GM18517 (cell line): ENCODE results near the gene ABCC9.

Source experiments
- ATAC-seq: cut with Tn5 transposase; IDR thresholded peaks from one replicate; pipeline ENCODE4 v1.9.1; 2021; ENCODE audit warnings: mild to moderate bottlenecking, moderate library complexity; ENCODE audit not compliant: unreplicated experiment

Gene ABCC9

DNA sequence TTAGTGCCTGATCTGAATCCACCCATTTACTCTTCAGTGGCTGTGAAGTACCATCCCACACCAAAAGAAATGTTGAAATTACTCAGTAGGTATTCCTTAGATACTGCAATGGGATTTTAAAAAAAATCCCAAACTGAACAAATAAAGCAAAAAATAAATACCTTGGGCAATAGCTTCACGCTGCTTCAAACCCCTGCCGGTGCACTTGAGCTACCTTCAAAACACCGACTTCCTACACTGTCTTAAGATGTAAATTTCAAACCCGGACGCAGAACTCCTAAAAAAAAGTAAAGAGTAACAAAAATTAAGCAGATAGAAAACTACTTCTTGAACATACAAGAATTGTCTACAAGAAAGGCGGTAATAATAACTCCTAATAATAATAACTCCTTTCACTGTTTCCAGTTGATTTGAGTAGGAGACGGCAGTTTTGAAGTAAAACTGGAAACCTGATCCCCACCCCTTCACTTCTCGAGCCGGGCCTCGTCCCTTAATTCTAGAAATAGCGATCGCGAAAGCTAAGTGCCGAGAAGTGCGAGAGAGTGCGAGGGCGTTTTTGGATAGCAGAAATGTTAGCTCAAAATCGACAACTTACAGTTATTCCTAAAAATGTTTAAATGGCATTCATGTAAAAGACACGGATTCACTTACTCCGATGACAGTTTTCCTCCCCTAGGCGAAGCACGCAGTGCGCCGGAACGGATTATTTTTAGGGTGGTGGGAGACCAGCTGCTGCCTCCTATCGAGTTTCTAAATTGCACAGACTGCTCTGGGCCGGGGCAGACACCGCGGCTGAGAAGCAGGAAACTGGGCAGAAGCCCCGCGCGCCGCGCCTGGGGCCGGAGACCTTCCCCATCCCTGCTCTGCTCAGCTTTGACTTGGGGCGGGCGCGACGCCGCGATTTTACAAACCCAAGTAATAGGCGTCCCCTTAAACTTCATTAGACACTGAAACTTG lies at the start of gene ABCC9:
TSS of gene ABCC9 (minus strand) at position 878 of the 957 bp plus-strand sequence. CDS start 4,752 bp downstream, outside the sequence.
- no peak for ATAC-seq

DNA sequence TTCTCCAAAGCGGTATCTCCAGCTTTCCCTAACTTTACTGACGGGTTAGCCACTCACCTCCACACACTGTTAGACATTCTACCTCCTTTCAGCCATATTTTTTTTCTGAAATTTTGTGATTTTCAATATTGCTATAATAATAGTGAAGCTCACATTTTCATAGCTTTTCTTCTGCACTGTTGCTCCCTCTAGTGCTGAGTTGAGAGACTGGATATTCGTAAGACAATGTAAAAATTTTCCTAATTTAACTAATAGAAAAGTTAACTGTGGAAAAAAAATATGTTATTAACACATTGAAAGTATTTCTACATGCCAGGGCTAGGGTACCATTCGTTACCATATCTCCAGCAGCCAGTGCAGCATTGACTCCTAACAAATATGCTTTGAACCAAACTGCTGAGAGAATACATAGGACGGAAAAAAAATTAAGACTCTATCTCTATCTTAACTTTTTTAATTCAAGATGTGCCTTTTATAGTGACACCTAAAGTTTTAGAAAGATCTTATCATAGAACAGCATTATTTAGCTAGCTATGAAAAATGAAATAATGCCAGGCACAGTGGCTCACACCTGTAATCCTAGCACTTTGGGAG lies 48.7 kb upstream of the ABCC9 start:
- ATAC-seq = no peak

DNA sequence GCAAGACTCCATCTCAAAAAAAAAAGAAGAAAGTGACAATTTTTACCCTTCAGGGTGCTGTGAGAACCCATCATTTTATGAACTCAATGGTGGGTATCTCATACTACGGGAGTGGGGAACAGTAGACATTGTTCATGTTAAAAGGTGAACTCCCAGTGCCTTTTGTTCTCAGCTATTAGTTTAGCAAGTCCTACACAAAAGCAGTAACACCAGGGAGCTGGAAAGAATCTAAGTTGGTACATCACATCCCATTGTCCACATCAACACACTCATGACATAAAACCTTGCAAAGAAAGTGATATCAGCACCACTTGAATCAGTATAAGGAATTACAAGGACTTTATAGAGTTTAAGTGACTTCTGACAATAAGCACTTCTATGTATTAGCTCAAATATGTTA lies 47.4 kb upstream of the ABCC9 start:
- no peak for ATAC-seq

DNA sequence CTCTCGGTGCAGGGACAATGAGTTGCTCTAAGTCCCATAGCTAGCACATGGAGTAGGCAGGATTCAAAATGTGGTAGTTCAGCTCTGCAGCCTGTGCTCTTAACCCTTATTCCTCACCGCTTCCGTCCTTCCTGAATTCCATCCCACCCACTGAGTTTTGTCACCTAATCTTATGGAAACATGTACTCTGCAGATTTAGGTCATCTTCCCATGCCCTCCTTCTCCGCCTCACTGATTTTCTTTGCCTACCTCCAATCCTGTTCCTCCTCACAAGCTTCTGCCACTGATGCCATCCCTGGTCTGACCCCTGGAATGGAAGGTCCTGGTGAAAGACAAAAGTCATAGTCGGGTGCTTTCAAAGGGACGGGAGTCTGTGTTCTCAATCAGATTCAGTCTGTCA lies 46.5 kb upstream of the ABCC9 start:
- no peak for ATAC-seq

DNA sequence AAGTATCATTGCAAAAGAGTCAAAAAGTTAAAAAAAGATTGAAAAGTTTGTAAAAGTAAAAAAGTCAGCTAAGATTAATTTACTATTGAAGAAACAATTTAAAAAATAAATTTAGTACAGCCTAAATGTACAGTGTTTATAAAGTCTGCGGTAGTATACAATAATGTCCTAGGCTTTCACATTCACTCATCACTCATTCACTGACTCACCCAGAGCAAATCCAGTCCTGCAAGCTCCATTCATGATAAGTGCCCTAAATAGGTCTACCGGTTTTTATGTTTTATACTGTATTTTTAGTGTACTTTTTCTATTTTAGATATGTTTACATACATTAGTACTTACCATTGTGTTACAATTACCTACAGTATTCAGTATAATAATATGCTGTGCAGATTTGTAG lies 43.9 kb upstream of the ABCC9 start:
- ATAC-seq = no peak

DNA sequence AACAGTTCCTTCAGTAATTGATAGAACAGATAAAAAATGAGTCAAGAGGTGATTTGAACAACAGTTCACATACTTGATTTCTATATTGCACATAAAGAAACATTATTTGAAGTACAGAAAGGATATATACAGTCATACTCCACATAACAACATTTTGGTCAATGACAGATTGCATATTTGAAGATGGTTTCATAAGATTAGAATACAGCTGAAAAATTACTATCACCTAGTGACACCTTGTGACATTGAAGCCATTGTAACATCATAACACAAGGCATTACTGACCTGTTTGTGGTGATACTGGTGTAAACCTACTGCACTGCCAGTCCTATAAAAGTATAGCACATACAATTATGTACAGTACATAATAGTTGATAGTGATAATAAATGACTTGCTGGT lies 43.1 kb upstream of the ABCC9 start:
- no peak for ATAC-seq

DNA sequence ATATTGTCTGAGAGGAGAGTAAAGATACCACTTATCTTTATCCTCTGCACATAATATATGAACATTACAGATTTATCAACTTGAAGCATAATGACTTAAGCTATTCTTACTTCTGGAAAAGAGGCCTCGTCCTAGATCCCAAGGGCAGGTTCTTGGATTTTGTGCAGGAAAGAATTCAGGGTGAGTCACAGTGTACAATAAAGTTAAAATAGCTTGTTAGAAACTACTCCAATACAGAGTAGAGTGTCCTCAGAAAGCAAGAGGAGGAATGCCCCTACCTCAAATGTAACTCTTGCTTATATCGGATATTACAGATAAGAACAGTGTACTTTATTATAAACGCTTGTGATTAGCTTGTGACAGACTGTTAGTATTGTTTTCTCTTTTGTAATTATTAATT lies 41.9 kb upstream of the ABCC9 start:
- ATAC-seq = no peak

DNA sequence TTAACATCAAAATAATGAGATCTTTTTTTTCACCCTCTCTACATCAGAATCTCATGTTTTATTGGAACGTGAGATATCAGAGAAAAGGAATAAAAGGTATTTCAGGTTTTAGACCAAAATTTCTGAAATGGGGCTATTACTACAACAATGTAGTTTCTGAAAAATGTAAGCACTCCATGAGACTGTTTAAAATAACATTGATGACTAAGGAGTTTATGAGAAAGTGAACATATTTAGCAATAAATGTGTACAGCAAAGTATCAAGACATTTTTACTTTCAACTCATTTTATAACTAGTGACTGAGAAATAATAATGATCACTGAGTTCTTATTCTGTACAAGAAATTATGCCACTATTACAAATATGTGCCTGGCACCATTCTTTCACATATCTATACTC lies 39.3 kb upstream of the ABCC9 start:
- ATAC-seq = no peak

DNA sequence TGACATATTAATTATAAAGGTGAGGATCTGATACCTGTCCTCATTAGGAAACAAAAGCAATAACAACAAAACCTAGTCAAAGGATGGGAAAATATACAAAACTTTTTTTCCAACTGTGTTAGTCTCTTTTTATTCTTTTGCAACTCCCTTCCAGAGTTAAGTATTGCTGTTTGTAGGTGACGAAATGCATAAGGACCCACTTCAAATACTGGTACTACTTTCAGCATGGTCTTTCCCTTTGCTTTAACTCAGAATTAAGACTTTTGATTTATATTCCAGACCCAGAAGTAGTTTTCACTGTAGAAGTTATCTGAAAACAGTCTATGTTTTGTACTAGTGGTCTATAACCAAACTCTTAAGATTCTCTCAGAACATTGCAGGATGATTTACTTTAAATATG lies 34.1 kb upstream of the ABCC9 start:
- no peak for ATAC-seq

DNA sequence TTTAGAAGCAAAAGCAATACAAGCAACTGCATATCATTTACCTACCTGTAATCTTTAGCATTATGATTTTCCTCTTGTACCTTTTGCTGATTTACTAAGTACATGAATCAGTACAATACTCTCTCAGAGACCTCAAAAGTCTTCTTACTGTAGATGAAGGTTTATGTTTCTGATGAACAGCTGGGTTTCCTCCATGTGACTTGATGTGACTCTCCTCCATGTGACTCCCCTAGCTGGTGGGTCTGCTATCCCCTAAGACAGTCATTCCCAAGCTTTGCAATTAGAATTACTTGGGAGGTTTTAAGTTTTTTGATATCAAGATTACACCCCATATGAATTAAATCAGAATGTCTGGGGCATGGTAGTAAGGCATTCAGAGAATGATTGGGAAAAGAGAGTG lies 32.0 kb upstream of the ABCC9 start:
- ATAC-seq = no peak

DNA sequence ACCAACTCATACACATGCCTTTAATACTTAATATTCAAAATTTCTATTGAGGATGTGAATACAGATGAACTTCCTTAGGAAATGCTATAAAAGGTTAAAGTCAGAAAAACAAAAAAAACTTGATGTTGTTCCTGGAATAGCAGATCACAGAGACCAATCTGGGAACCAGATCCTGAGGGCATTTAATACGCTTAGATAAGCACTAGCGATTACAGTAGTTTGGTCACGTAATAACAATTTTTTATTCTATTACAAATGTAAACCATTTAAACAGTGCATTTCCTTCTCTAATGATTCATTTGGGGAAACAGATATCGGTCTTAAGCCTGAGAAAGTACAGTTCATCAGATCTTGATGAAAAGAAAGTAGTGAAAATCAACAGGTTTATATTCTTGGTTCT lies 30.8 kb upstream of the ABCC9 start:
- no peak for ATAC-seq

DNA sequence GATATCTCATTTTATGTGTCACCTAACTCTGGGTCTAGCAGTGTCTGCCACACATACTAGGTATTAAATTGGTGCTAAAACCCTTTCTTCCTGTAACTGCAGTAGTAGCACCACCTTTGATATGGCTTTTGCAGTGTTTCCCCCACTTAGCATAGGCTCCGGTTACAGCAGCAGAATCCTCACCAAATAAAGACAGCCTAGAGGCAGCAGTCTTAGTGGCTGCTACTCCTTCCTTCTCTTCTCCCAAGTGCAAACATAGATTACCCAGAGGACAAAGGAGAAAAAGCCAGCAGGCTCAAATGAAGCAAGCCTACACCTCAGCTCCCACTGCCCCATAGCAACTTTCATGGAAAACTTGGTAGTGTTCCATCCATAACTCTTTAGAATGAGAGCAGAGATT lies 30.1 kb upstream of the ABCC9 start:
- ATAC-seq = no peak

DNA sequence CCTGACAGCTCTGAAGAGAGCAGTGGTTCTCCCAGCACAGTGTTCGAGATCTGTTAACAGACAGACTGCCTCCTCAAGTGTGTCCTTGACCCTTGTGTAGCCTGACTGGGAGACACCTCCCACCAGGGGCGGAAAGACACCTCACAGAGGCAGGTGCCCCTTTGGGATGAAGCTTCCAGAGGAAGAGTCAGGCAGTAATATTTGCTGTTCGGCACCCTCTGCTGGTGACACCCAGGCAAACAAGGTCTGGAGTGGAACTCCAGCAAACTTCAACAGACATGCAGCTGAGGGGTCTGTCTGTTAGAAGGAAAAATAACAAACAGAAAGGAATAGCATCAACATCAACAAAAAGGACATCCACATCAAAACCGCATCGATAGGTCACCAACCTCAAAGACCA lies 21.6 kb upstream of the ABCC9 start:
- ATAC-seq = no peak

DNA sequence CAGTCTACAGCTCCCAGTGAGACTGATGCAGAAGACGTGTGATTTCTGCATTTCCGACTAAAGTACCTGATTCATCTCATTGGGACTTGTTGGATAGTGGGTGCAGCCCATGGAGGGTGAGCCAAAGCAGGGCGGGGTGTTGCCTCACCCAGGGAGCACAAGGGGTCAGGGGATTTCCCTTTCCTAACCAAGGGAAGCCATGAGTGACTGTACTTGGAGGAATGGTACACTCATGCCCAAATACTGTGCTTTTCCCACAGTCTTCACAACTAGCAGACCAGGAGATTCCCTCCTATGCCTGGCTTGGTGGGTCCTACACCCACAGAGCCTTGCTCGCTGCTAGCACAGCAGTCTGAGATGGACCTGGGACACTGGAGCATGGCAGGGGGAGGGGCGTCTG lies 21.0 kb upstream of the ABCC9 start:
- ATAC-seq = no peak

DNA sequence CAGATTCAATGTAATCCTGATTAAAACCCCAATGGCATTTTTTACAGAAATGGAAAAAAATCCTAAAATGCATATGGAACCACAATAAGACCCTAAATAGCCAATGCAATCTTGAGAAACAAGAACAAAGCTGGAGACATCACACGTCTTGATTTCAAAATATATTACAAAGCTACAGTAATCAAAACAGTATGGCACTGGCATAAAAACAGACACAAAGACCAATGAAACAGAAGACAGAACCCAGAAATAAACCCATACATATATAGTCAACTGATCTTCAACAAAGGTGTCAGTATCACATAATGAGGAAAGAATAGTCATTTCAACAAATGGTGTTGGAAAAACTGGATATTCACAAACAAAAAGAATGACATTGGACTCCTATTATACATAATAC lies 9.4 kb upstream of the ABCC9 start:
- ATAC-seq = no peak

DNA sequence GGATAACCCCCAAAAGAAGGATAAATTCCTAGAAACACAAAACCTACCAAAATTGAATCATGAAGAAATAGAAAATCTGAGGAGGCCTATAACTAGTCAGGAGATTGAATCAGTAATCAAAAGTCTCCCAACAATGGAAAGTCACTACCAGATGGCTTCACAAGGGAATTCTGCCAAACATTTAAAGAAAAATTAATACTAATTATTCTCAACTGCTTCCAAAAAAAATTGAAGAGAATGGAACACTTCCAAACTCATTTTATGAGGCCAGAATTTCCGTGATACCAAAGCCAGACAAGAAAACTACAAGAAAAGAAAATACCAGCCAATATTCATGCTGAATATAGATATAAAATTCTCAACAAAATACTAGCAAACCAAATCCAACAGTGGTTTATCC lies 7.8 kb upstream of the ABCC9 start:
- no peak for ATAC-seq

DNA sequence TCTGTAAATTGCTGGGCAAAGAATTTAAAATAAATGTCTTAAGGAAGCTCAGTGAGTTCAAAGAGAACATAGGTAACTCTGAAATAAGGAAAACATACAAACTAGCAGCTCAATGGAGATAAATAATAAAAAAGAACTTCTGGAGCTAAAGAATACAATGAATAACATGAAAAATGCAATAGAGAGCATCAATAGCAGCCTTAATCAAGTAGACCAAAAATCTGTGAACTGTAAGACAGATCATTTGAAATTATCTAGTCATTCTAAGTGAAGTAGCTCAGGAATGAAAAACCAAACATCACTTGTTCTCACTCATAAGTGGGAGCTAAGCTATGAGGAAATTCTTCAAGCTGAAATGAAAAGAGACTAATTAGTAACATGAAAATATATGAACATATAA lies 5.8 kb upstream of the ABCC9 start:
- no peak for ATAC-seq

DNA sequence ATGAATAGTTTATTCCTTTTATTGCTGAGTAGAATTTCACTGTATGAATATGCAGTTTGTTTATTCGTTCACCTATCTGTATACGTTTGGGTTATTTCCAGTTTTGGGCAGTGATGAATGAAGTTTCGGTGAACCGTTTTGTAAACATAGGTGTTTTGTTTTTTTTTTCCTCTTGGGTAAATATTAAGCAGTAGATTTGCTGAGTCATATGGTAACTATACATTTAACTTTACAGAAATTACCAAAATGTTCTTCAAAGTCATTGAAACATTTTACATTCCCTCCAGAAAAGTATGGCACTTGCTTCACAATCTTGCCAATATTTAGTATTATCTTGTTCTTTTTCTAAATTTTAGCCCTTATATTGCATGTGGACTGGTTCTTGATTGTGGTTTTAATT lies 3.8 kb upstream of the ABCC9 start:
- ATAC-seq = no peak

DNA sequence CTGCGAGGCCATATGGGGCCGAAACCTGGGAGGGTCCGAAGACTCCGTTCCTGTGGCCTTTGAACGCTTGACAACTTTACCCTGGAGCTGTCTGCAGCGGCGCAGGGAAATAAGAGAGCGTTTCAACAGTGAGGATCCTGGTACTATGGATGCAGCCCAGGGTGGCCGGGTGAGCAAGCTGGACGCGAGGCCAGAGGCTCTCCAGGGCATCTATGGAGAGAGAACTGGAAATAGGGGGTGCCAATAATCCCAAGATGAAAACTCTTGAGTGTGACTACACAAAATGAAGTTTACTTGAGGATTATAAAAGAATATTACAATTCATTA lies 1.1 kb upstream of the ABCC9 start:
- ATAC-seq = no peak

DNA sequence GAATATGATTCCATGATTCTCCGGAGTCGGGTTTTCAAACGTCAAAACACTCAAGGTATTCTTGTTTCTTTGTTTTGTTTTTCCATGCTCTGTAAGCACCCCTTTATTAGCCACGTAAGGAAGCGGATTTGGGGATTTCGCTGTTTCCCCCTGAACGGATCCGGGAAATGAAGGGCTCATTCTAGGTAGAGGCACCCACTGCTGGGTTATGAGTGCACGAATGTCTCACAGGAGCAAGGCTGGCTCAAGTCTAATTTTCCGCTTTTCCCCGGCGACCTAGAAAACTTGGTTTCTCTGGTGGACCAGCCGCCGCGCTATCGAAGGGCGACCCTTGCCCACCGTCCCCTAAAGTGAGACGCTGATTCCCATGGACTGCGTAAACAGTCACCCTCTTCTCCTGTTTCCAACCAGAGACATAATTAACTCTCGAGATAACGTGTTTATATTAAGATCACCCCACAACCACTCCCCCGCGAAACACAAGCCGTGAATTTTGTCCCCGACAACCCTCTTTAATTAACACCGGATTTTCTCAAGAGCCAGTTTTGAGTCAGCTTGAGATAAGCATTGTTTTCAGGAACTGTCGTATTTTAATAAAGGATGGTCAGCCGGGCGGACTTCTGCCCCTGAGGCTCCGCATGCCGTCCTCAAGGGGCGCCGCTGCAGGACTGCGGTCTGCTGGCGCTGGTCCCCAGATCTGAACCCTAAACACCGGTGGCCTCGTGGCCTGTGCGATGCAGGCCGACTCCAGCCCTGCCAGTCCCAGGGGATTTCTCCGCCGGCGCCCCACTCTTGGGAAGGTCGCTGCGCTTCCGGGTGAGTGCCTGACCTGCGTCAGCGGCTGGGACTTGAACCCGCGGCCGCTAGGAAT lies 515 bp upstream of the ABCC9 start:
- no peak for ATAC-seq

DNA sequence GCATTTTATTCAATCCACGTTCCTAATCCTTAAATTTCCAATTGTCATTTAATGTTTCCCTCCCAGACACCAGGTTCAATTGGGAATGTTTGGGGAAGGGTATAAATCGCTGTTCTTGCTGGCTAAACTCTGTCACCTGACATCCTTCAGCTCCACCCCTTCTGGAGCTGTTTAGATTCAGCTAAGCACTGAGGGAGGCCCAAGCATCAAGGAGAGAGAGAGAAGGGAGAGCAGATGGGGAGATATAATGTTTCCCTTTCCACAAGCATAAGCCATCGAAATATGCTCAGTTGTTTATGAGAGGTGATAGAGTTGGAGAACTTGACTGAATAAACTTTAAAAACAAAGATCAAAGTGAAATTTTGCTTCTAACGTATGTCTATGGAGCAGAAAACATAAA lies 1.8 kb downstream of the ABCC9 start:
- ATAC-seq = no peak

DNA sequence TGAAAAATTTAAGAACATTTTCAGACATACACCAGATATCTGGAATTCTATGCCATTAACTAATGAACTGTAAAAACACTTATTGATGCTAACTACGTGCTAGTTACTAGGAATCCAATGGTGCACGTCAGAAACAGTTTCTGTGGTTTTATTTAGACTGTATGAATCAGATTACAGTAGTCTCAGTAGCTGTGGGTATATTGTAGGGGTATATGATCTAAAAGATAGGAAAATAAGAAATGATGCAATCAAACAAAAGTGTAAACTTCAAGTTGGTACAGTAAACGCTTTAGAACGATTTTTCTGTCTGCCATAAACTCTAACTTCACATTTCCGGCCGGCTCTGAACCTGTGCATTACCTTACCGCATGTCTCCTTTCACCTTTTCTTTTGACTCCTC lies 2.3 kb downstream of the ABCC9 start:
- ATAC-seq = no peak
